ENCODE measurements around the gene GRB2. TPM values are rescaled to one million over a fixed set of nuclear protein-coding genes. Genes with fewer than 3 reads are reported as not detected.
"Not testable (repeated sequence)": the region's sequence is repeated elsewhere in the genome, so short reads cannot be mapped to it uniquely, and the experiment has no call there.

Gene GRB2
- total RNA-seq, 1 donor from 2014 or later, result 108 TPM

GRCh38 chr17:75321506-75321905, 84.0 kb downstream of the GRB2 start:
- DNase-seq (ENCODE audit: low read depth, low spot score), result no peak

- no peak for DNase-seq (ENCODE audit: low read depth, low spot score)
Measured at GRCh38 chr17:75319904-75320691, 85.4 kb downstream of the GRB2 start.

- no peak for DNase-seq (ENCODE audit: low read depth, low spot score)
Measured at GRCh38 chr17:75318615-75319222, 86.8 kb downstream of the GRB2 start.

- no peak for DNase-seq (ENCODE audit: low read depth, low spot score)
Measured at GRCh38 chr17:75318211-75318610, 87.3 kb downstream of the GRB2 start.

- DNase-seq (ENCODE audit: low read depth, low spot score), result no peak
Measured at GRCh38 chr17:75317671-75318070, 87.8 kb downstream of the GRB2 start.

- no peak for DNase-seq (ENCODE audit: low read depth, low spot score)
Measured at GRCh38 chr17:75316253-75316652, 89.2 kb downstream of the GRB2 start.

GRCh38 chr17:75315541-75316243, 89.8 kb downstream of the GRB2 start:
- DNase-seq (ENCODE audit: low read depth, low spot score), result no peak

GRCh38 chr17:75313941-75314551, 91.4 kb downstream of the GRB2 start:
- no peak for DNase-seq (ENCODE audit: low read depth, low spot score)

GRCh38 chr17:75308732-75309629, 96.5 kb downstream of the GRB2 start:
- DNase-seq (ENCODE audit: low read depth, low spot score), result no peak

- no peak for DNase-seq (ENCODE audit: low read depth, low spot score)
Measured at GRCh38 chr17:75307957-75308731, 97.3 kb downstream of the GRB2 start.

GRCh38 chr17:75301502-75302206, 103.8 kb downstream of the GRB2 start:
- no peak for DNase-seq (ENCODE audit: low read depth, low spot score)

GRCh38 chr17:75301049-75301448, 104.4 kb downstream of the GRB2 start:
- no peak for DNase-seq (ENCODE audit: low read depth, low spot score)

GRCh38 chr17:75300280-75300679, 105.2 kb downstream of the GRB2 start:
- no peak for DNase-seq (ENCODE audit: low read depth, low spot score)

GRCh38 chr17:75295201-75296158, 110.0 kb downstream of the GRB2 start:
- DNase-seq (ENCODE audit: low read depth, low spot score), result no peak

- not testable (repeated sequence) for DNase-seq (ENCODE audit: low read depth, low spot score)
Measured at GRCh38 chr17:75292810-75293448, 112.5 kb downstream of the GRB2 start.

- DNase-seq (ENCODE audit: low read depth, low spot score), result no peak
Measured at GRCh38 chr17:75289832-75290337, 115.6 kb downstream of the GRB2 start.

- peak; percentile 96 for DNase-seq (ENCODE audit: low read depth, low spot score)
Measured at GRCh38 chr17:75289115-75289831, 116.2 kb downstream of the GRB2 start, which contains the start of gene SLC25A19. SLC25A19 (minus strand) TSS chr17:75289433; CDS start chr17:75286764, 2,669 bp downstream.
